HG03432 (cell line): ENCODE measurements around the gene CTSD.

ENCODE experiments used
- ATAC-seq: cut with Tn5 transposase; IDR thresholded peaks from one replicate; pipeline ENCODE4 v1.9.1; 2021; ENCODE audit warnings: mild to moderate bottlenecking, moderate library complexity; ENCODE audit not compliant: unreplicated experiment

Gene CTSD

GRCh38 chr11:1756791-1757771 is 6.6 kb downstream of the CTSD start:
- no peak for ATAC-seq

- ATAC-seq: no peak
These were observed 7.8 kb downstream of the CTSD start for GRCh38 chr11:1755692-1756561.

- no peak for ATAC-seq
These were observed 8.4 kb downstream of the CTSD start for GRCh38 chr11:1755344-1755691.

- ATAC-seq: no peak
These were observed 9.2 kb downstream of the CTSD start for GRCh38 chr11:1754376-1755150.

GRCh38 chr11:1753929-1754305 is 9.8 kb downstream of the CTSD start:
- no peak for ATAC-seq

GRCh38 chr11:1753229-1753928 is 10.3 kb downstream of the CTSD start:
- no peak for ATAC-seq

GRCh38 chr11:1752907-1753228 is 10.9 kb downstream of the CTSD start:
- ATAC-seq: no peak

GRCh38 chr11:1751999-1752906 is 11.5 kb downstream of the CTSD start:
- no peak for ATAC-seq

GRCh38 chr11:1751531-1751921 is 12.2 kb downstream of the CTSD start:
- no peak for ATAC-seq

GRCh38 chr11:1750840-1751530 is 12.7 kb downstream of the CTSD start:
- no peak for ATAC-seq

GRCh38 chr11:1750481-1750839 is 13.3 kb downstream of the CTSD start, which contains the start of gene IFITM10:
IFITM10 (minus strand) TSS chr11:1750595; CDS start chr11:1750442, 153 bp downstream.
- ATAC-seq: no peak

GRCh38 chr11:1749395-1750351 is 14.1 kb downstream of the CTSD start:
- ATAC-seq: no peak

- no peak for ATAC-seq
These were observed 14.9 kb downstream of the CTSD start for GRCh38 chr11:1748636-1749394.

GRCh38 chr11:1747753-1748635 is 15.7 kb downstream of the CTSD start:
- ATAC-seq: no peak

- no peak for ATAC-seq
These were observed 16.6 kb downstream of the CTSD start for GRCh38 chr11:1746956-1747752.
